Activated CD8-positive, alpha-beta T cell treated with anti-CD3 and anti-CD28 coated beads for 36 hours (primary cell): Measurements from ENCODE around the gene SS18L1. TPM values are rescaled to one million over a fixed set of nuclear protein-coding genes. Genes with fewer than 3 reads are reported as not detected.

Source experiments
- ATAC-seq: fragments of 200-7000 bp; cut with Tn5 transposase; one replicate; pipeline ENCODE4 v1.10.0; 2021; ENCODE audit warnings: mild to moderate bottlenecking, moderate library complexity
- CTCF ChIA-PET: fragments of 350-600 bp; sonication (Branson Sonifier 250); formaldehyde crosslinking; loops from one replicate; lab custom pipeline; 2021; ENCODE audit warnings: antibody characterized with exemption; lab: Charles Lee
- POLR2A ChIA-PET: fragments of 350-600 bp; sonication (Branson Sonifier 250); formaldehyde crosslinking; loops from one replicate; lab custom pipeline; 2021; ENCODE audit warnings: antibody characterized with exemption; lab: Charles Lee
- DNase-seq: peaks from one replicate; pipeline ENCODE4 v3.0.0-alpha.2; 2020
- H3K27ac Mint-ChIP-seq: one replicate; pipeline ENCODE4 v1.8.0; 2021; ENCODE audit warnings: mild to moderate bottlenecking, mixed read lengths
- H3K27me3 Mint-ChIP-seq: one replicate; pipeline ENCODE4 v1.8.0; 2021; ENCODE audit warnings: mixed read lengths
- H3K36me3 Mint-ChIP-seq: one replicate; pipeline ENCODE4 v1.8.0; 2021; ENCODE audit warnings: low read depth, mixed read lengths
- H3K4me1 Mint-ChIP-seq: one replicate; pipeline ENCODE4 v1.8.0; 2021; ENCODE audit warnings: low read depth, mixed read lengths
- H3K4me3 Mint-ChIP-seq: one replicate; pipeline ENCODE4 v1.8.0; 2021; ENCODE audit warnings: mild to moderate bottlenecking, moderate library complexity, mixed read lengths
- H3K9me3 Mint-ChIP-seq: one replicate; pipeline ENCODE4 v1.8.0; 2021; ENCODE audit warnings: mixed read lengths
- intact Hi-C: fragments of 100-400 bp; cut with micrococcal nuclease; formaldehyde crosslinking; loops from one replicate; pipeline ENCODE4 v1.10.0; 2022
- total RNA-seq, 2 experiments: library from RNA; stranded (reverse); gene quantifications; one replicate each; pipeline ENCODE4 v1.2.3, GENCODE V29; 2021
- TF ChIP-seq, protein P1 (sequence below): fragments of 200-600 bp; IDR thresholded peaks from one replicate; pipeline ENCODE4 v1.8.0; 2022; ENCODE audit warnings: antibody characterized with exemption, mild to moderate bottlenecking

SS18L1 gene
- total RNA-seq, 2 experiments from 2014 or later, result 15.3 to 16.1 TPM

DNA sequence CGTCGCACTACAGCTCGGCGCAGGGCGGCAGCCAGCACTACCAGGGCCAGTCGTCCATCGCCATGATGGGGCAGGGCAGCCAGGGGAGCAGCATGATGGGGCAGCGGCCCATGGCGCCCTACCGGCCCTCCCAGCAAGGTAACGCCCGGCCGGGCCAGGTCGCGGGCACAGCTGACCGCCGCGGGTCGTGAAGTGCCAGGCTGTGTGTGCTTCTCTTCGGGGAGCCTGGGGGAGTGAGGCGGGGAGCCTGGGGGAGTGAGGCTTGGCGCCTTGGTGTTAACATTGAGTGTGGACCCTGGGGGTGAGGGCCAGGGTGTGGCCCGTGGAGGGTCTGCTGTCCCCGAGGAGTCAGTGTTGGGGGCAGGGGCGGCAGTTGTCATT lies 19.9 kb downstream of the SS18L1 start:
- intact Hi-C loops, result no loop called here
- ATAC-seq (no peak), DNase-seq (no peak)
- Mint-ChIP-seq H3K4me1 (peaks cover 12% of the 10 kb centered on the region), H3K4me3 (no peak overlapping the region), H3K27me3 (no peaks in the 10 kb centered on the region), H3K36me3 (peaks cover 17% of the 10 kb centered on the region), H3K27ac (no peak overlapping the region), H3K9me3 (no peaks in the 10 kb centered on the region)
- CTCF ChIA-PET, result no interaction called here
- POLR2A ChIA-PET, result no interaction called here
- TF ChIP-seq, protein P1, sequence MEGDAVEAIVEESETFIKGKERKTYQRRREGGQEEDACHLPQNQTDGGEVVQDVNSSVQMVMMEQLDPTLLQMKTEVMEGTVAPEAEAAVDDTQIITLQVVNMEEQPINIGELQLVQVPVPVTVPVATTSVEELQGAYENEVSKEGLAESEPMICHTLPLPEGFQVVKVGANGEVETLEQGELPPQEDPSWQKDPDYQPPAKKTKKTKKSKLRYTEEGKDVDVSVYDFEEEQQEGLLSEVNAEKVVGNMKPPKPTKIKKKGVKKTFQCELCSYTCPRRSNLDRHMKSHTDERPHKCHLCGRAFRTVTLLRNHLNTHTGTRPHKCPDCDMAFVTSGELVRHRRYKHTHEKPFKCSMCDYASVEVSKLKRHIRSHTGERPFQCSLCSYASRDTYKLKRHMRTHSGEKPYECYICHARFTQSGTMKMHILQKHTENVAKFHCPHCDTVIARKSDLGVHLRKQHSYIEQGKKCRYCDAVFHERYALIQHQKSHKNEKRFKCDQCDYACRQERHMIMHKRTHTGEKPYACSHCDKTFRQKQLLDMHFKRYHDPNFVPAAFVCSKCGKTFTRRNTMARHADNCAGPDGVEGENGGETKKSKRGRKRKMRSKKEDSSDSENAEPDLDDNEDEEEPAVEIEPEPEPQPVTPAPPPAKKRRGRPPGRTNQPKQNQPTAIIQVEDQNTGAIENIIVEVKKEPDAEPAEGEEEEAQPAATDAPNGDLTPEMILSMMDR, result no peak

DNA sequence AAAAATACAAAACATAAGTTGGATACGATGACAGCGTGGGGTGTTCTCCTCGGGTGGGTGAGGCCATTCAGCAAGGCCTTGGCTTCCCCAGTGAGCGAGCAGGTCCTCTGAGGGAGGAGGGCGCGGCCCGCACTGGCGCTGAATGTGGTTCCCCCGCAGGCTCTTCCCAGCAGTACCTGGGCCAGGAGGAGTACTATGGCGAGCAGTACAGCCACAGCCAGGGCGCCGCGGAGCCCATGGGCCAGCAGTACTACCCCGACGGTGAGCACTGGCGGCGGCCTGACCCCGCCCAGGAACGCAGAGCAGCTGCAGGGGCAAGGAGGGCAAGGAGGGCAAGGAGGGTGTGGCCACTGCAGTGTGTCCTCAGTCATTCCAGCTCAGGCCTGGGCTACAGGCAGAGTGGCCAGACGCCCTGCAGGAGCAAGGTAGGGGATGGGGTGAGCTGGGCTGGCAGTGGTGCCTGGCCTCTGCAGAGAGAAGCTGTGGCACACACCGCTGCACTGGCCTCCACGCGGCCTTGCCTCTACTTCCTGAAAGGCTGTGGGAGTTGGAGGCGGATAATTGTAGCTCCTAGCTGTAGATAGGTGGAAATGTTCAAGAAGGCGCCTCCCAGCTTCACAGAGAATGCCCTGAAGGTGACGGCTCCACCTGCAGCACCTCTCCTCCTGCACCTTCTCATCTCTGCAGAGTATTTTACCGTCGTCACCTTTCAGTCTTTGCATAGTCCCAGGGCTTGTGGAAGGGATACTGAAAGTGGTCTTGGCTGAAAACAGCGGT lies 20.6 kb downstream of the SS18L1 start:
- Mint-ChIP-seq H3K4me1 (peaks cover 12% of the 10 kb centered on the region), H3K9me3 (no peaks in the 10 kb centered on the region), H3K27ac (no peak overlapping the region), H3K36me3 (peaks cover 17% of the 10 kb centered on the region), H3K27me3 (no peaks in the 10 kb centered on the region), H3K4me3 (no peak overlapping the region)
- TF ChIP-seq, protein P1, result no peak
- DNase-seq (no peak), ATAC-seq (no peak)
- CTCF ChIA-PET, result no interaction called here
- POLR2A ChIA-PET, result no interaction called here
- intact Hi-C loops, result no loop called here

DNA sequence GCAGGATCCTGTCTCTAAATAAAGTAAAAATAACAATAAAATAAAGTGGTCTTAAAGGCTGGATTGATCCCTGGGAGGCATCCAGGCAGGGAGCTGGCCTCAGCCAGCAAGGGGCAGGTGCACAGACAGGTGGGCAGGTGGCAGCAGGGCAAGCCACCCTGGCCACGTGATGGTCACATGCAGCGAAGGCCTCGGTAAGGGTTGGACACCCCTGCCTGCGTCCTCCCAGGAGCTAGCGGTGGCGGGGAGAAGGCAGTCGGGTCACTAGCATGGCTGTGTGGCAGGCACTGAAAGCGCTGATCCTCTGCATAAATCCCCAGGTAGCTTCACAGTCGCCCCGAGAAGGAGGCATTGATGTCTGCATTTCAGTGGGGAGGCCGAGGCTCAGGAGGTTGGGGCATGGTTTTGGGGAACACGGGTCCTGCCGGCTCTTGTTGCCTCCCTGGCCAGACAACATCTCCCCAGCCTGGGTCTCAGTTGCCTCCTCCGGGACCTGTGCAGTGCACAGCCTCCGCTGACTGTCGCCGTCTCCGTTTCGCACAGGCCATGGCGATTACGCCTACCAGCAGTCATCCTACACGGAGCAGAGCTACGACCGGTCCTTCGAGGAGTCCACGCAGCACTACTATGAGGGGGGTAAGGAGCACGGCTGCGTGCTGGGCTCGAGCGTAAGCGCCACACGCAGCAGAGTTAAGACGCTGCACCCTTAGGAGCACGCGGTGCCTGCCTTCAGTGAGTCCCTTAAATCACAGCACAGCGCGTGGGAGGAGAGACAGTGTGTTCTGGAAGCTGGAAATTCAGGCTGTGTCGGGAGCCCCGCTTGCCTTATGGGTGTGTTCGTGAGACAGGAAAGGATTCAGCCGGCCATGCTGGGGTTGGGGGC lies 21.6 kb downstream of the SS18L1 start:
- no peak for ATAC-seq
- ChIA-PET CTCF (no interaction called here), POLR2A (no interaction called here)
- Mint-ChIP-seq H3K27ac (no peak overlapping the region), H3K9me3 (no peaks in the 10 kb centered on the region), H3K4me1 (peaks cover 5% of the 10 kb centered on the region), H3K36me3 (peaks cover 12% of the 10 kb centered on the region), H3K4me3 (no peak overlapping the region), H3K27me3 (no peaks in the 10 kb centered on the region)
- intact Hi-C loops, result no loop called here
- TF ChIP-seq, protein P1, result no peak
- no peak for DNase-seq

DNA sequence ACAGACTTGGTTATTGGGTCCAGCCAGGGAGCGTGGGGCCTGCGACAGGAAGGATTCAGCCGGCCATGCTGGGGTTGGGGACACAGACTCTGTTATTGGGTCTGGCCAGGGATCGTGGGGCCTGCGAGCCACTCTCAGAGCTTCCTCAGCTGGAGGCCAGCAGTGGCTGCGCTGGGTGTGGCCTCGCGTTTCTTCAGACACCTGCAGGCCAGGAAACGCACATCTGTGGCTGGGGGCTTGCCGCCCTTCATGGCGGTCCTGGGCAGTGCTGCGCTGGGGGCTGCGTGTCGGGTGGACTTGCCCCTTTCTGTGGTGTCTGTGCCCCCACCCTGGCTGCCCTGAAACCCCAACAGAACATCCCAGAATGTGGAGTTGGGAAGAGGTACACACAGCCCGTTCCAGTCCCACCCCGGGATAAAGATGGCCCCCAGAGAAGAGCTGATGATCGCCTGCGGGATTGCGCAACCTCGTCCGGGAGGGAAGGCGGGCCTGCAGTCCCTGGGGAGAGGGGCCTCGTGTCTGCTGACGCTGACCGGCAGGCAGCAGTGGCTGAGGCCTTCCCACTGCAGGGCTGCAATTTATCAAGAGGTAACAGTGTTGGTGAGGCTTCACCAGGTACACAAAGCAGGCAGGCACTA lies 22.3 kb downstream of the SS18L1 start:
- TF ChIP-seq, protein P1, result no peak
- POLR2A ChIA-PET, result no interaction called here
- peaks cover 8% of the 10 kb centered on the region for H3K36me3 Mint-ChIP-seq
- ATAC-seq (no peak), DNase-seq (no peak)
- no peaks in the 10 kb centered on the region for H3K4me1 Mint-ChIP-seq
- intact Hi-C loops, result no loop called here
- H3K27me3 Mint-ChIP-seq, result no peaks in the 10 kb centered on the region
- CTCF ChIA-PET, result no interaction called here
- no peaks in the 10 kb centered on the region for H3K9me3 Mint-ChIP-seq
- no peak overlapping the region for H3K4me3 Mint-ChIP-seq
- no peak overlapping the region for H3K27ac Mint-ChIP-seq
